ENCODE measurements around the gene MAL.

DNA sequence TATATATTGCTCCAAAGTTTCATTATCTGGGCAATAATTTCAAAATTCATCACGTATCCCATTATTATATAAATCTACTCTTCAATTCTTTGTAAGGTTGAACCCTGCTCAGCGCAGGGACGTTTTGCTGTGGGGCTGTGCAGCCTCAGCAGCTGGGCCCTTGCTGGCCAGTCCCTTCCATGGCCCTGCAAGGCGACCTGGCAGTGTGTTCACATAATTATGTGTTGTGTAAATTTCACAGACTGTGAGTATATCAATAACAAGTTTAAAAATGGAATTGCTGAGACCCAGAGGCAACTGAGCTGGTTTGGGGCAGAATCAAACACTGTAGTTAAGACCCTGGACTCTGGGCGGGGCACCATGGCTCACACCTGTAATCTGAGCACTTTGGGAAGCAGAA is 16.1 kb upstream of the MAL start:
- TF ChIP-seq ELF4 (IDR thresholded peaks at IDR 0.05), result no peak
- no peak for TF ChIP-seq SUZ12 (IDR thresholded peaks at IDR 0.05)
- no peak for TF ChIP-seq L3MBTL2 (conservative IDR thresholded peaks at IDR 0.05)
- TF ChIP-seq FOXM1 (IDR thresholded peaks at IDR 0.05; ENCODE audit: borderline replicate concordance), result no peak
- TF ChIP-seq SP1 (IDR thresholded peaks at IDR 0.05), result no peak
- TF ChIP-seq, protein P1, sequence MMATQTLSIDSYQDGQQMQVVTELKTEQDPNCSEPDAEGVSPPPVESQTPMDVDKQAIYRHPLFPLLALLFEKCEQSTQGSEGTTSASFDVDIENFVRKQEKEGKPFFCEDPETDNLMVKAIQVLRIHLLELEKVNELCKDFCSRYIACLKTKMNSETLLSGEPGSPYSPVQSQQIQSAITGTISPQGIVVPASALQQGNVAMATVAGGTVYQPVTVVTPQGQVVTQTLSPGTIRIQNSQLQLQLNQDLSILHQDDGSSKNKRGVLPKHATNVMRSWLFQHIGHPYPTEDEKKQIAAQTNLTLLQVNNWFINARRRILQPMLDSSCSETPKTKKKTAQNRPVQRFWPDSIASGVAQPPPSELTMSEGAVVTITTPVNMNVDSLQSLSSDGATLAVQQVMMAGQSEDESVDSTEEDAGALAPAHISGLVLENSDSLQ (IDR thresholded peaks at IDR 0.05), result no peak
- no peak for TF ChIP-seq ZNF384 (IDR thresholded peaks at IDR 0.05)
- TF ChIP-seq CTBP1 (IDR thresholded peaks at IDR 0.05; ENCODE audit: borderline replicate concordance), result no peak
